ENCODE data around the gene ATP2B2.
"Not testable (repeated sequence)": the region's sequence is repeated elsewhere in the genome, so short reads cannot be mapped to it uniquely, and the experiment has no call there.

The ATP2B2 gene

DNA sequence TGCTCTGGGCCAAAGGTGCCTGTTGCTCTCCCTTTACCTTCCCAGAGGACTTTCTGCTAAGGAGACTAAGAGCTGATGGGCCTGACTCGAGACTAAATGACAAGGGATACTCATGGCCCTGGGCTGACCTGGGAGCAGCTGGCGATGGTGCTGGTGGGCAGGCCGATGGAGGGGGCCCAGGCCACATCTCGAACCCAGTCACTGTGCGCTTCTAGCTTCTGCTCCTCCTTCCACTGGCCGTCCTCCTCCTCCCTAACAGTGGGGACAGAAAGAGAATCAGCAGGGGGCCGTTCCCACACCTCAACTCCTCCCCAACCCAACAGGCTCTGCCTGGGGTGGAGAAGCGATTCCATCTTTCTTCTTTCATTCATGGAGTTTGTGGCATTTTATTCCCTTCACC is 200.5 kb downstream of the ATP2B2 start:
- H3K36me3 ChIP-seq (ENCODE audit: control insufficient read depth, insufficient read depth, low read length): peaks cover 97% of the 10 kb centered on the region
- H3K27ac ChIP-seq (ENCODE audit: low read depth, low read length, severe bottlenecking): no peak overlapping the region
- no peak overlapping the region for H3K4me3 ChIP-seq (ENCODE audit: extremely low read depth, insufficient read depth, low read length, poor library complexity, severe bottlenecking)
- H3K4me1 ChIP-seq (ENCODE audit: control insufficient read depth, insufficient read depth, low read length, poor library complexity, severe bottlenecking): no peaks in the 10 kb centered on the region
- H3K9me3 ChIP-seq (ENCODE audit: control insufficient read depth, low read length): no peaks in the 10 kb centered on the region
- WGBS, 2 experiments (ENCODE audit: insufficient coverage in 2 of 2): 92 to 94% methylated on average over 2 to 7 of the region's 8 CpGs

DNA sequence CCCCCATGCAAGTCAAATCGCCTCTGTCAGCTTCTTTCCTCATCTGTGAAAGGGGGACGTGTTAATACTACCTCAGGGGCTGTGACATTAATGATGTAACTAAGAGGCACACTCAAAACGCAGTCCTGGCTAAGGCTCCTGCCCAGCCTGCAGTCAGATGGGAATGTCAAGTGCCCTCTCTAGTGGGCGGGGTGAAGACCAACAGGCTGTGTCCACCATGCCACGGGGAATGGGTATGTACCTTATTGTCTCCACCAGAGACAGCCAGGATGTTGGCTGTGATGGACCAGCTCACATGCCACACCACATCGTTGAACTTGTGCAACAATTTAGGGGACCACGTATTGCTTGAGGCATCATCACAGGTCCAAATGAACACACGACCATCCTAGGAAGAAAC is 201.6 kb downstream of the ATP2B2 start:
- Histone ChIP-seq H3K9me3 (ENCODE audit: control insufficient read depth, low read length) (no peaks in the 10 kb centered on the region), H3K4me3 (ENCODE audit: extremely low read depth, insufficient read depth, low read length, poor library complexity, severe bottlenecking) (no peak overlapping the region), H3K36me3 (ENCODE audit: control insufficient read depth, insufficient read depth, low read length) (peaks cover 100% of the 10 kb centered on the region), H3K4me1 (ENCODE audit: control insufficient read depth, insufficient read depth, low read length, poor library complexity, severe bottlenecking) (no peaks in the 10 kb centered on the region), H3K27ac (ENCODE audit: low read depth, low read length, severe bottlenecking) (no peak overlapping the region)
- 86 to 91% methylated on average over 7 to 8 of the region's 8 CpGs for WGBS, 2 experiments (ENCODE audit: insufficient coverage in 2 of 2)

DNA sequence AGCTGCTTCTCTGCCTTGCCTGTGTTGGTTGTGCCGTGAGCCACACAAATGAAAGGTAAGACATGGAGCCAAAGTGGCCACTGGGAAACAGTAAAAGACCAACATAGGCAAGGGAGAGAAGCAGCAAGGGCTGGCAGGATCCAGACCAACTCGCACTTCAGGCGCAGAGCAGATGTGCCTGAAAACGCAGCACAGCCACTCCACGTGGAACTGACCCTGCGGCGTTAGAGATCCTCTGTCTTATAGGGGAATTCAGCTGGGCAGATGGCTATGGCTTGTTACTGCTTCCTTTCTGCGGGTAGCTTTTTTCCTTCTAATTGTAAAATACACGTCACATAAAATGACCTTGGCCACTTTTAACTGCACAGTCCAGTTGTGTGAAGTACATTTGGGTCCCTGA is 202.3 kb downstream of the ATP2B2 start:
- Histone ChIP-seq H3K9me3 (ENCODE audit: control insufficient read depth, low read length) (no peaks in the 10 kb centered on the region), H3K36me3 (ENCODE audit: control insufficient read depth, insufficient read depth, low read length) (peaks cover 96% of the 10 kb centered on the region), H3K4me3 (ENCODE audit: extremely low read depth, insufficient read depth, low read length, poor library complexity, severe bottlenecking) (no peak overlapping the region), H3K27ac (ENCODE audit: low read depth, low read length, severe bottlenecking) (no peak overlapping the region), H3K4me1 (ENCODE audit: control insufficient read depth, insufficient read depth, low read length, poor library complexity, severe bottlenecking) (no peaks in the 10 kb centered on the region)
- 95 to 96% methylated on average over 9 of the region's 9 CpGs for WGBS, 2 experiments (ENCODE audit: insufficient coverage in 2 of 2)

DNA sequence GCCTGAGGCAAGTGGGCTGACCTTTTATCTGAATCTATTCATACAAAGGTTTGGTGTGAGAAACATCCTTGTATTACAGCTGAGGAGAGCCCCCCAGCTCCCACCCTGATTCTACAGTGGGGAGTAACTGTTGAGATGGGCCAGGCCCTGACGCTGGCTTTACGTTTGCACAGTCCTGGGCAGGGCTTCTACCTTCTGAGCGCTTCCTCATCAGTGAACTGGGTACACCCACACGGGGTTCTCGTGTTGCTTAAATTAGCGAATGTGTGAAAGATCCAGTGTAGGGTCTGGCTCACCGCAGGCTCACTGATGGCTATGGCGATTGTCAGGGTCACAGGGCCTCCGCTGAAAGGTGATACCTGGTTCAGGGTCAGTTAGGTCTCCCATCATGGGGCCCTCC is 205.3 kb downstream of the ATP2B2 start:
- no peaks in the 10 kb centered on the region for H3K9me3 ChIP-seq (ENCODE audit: control insufficient read depth, low read length)
- 89 to 90% methylated on average over 9 of the region's 9 CpGs for WGBS, 2 experiments (ENCODE audit: insufficient coverage in 2 of 2)

DNA sequence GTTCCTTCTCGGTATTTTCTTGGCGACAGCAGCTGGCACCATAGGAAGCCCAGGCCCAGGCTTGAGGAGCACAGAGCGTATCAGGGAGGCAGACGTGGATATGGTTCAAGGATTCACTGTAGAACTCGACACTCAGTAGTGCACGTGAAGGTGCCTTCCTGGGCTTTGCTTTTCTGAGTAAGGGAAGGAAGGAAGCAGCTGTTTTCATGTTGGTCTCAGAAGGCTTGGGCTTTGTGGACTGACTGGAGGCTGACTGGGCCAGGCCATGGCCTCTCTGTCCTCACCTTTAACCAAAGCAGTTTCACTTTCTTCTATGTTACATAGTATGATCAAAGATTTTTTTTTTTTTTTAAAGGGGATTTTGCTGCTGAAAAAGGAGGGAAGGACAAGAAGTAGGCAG is 205.7 kb downstream of the ATP2B2 start:
- Histone ChIP-seq H3K9me3 (ENCODE audit: control insufficient read depth, low read length) (no peaks in the 10 kb centered on the region), H3K27ac (ENCODE audit: low read depth, low read length, severe bottlenecking) (no peak overlapping the region), H3K36me3 (ENCODE audit: control insufficient read depth, insufficient read depth, low read length) (peaks cover 69% of the 10 kb centered on the region), H3K4me3 (ENCODE audit: extremely low read depth, insufficient read depth, low read length, poor library complexity, severe bottlenecking) (no peak overlapping the region), H3K4me1 (ENCODE audit: control insufficient read depth, insufficient read depth, low read length, poor library complexity, severe bottlenecking) (no peaks in the 10 kb centered on the region)
- 95 to 96% methylated on average over 4 to 6 of the region's 6 CpGs for WGBS, 2 experiments (ENCODE audit: insufficient coverage in 2 of 2)

More for the DNA sequence above, 205.3 kb downstream of the ATP2B2 start:
- Histone ChIP-seq H3K4me3 (ENCODE audit: extremely low read depth, insufficient read depth, low read length, poor library complexity, severe bottlenecking) (no peak overlapping the region), H3K36me3 (ENCODE audit: control insufficient read depth, insufficient read depth, low read length) (peaks cover 73% of the 10 kb centered on the region), H3K4me1 (ENCODE audit: control insufficient read depth, insufficient read depth, low read length, poor library complexity, severe bottlenecking) (no peaks in the 10 kb centered on the region), H3K27ac (ENCODE audit: low read depth, low read length, severe bottlenecking) (no peak overlapping the region)

DNA sequence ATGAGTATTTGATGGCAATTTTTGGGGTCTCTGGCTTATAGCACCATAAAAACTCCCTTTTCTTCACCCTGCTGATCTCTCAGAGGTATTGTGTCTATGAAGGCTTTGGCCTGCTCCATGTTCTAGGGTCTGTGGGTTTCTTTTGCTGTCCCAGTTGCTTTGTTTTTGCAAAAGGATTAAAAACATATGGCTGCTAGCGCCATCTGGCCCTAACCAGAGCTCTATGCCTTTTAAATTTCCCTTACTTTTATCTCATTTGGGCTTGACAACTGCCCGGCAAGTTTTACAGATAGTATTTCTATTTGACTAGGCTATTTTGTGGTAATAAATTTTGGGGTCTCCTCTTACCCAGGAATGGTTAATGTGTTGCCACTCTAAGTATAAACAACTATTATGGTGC is 206.2 kb downstream of the ATP2B2 start:
- peaks cover 64% of the 10 kb centered on the region for H3K36me3 ChIP-seq (ENCODE audit: control insufficient read depth, insufficient read depth, low read length)
- no peaks in the 10 kb centered on the region for H3K9me3 ChIP-seq (ENCODE audit: control insufficient read depth, low read length)
- 100% methylated on average over 1 of the region's 2 CpGs; no CpG with 5 or more reads in 1 of the 2 experiments for WGBS, 2 experiments (ENCODE audit: insufficient coverage in 2 of 2)

DNA sequence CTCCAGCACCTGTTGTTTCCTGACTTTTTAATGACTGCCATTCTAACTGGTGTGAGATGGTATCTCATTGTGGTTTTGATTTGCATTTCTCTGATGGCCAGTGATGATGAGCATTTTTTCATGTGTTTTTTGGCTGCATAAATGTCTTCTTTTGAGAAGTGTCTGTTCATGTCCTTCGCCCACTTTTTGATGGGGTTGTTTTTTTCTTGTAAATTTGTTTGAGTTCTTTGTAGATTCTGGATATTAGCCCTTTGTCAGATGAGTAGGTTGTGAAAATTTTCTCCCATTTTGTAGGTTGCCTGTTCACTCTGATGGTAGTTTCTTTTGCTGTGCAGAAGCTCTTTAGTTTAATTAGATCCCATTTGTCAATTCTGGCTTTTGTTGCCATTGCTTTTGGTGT is 207.3 kb downstream of the ATP2B2 start:
- H3K36me3 ChIP-seq (ENCODE audit: control insufficient read depth, insufficient read depth, low read length): peaks cover 53% of the 10 kb centered on the region
- H3K4me1 ChIP-seq (ENCODE audit: control insufficient read depth, insufficient read depth, low read length, poor library complexity, severe bottlenecking); H3K4me3 ChIP-seq (ENCODE audit: extremely low read depth, insufficient read depth, low read length, poor library complexity, severe bottlenecking); H3K9me3 ChIP-seq (ENCODE audit: control insufficient read depth, low read length); H3K27ac ChIP-seq (ENCODE audit: low read depth, low read length, severe bottlenecking): not testable (repeated sequence)
- no CpG with 5 or more reads among the region's 1 CpG for WGBS, 2 experiments (ENCODE audit: insufficient coverage in 2 of 2)

More for the DNA sequence above, 206.2 kb downstream of the ATP2B2 start:
- H3K4me3 ChIP-seq (ENCODE audit: extremely low read depth, insufficient read depth, low read length, poor library complexity, severe bottlenecking): no peak overlapping the region
- H3K4me1 ChIP-seq (ENCODE audit: control insufficient read depth, insufficient read depth, low read length, poor library complexity, severe bottlenecking): no peaks in the 10 kb centered on the region
- no peak overlapping the region for H3K27ac ChIP-seq (ENCODE audit: low read depth, low read length, severe bottlenecking)

DNA sequence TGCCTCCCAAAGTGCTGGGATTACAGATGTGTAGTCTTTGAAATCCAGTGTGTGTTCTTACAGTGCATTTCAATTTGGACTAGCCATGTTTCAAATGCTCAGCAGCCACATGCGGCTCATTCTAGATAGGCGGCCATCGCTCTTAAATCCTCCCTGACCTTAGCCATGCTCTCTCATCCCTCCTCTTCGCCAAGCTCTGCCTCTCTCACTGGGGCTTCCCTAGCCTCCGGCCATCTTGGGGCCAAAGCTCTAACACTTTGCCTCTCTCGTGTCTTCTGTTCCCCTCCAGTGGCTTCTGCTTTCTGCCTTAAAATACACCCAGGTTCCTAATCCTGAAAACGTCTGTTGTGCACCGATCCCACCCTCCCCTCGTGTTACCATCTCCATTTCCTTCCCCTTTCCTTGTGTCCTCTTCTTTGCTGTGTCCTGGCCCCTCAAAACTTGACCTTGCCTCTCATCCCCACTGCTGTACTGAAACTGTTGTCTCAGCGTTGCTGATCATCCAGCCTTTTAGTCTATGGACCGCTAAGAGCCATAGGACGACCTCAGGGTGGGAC is 211.3 kb downstream of the ATP2B2 start:
- WGBS, 2 experiments (ENCODE audit: insufficient coverage in 2 of 2): 92 to 94% methylated on average over 10 to 12 of the region's 12 CpGs
- H3K4me3 ChIP-seq (ENCODE audit: extremely low read depth, insufficient read depth, low read length, poor library complexity, severe bottlenecking): no peak overlapping the region
- H3K4me1 ChIP-seq (ENCODE audit: control insufficient read depth, insufficient read depth, low read length, poor library complexity, severe bottlenecking): no peaks in the 10 kb centered on the region
- H3K36me3 ChIP-seq (ENCODE audit: control insufficient read depth, insufficient read depth, low read length): peaks cover 30% of the 10 kb centered on the region
- H3K9me3 ChIP-seq (ENCODE audit: control insufficient read depth, low read length): no peaks in the 10 kb centered on the region
- H3K27ac ChIP-seq (ENCODE audit: low read depth, low read length, severe bottlenecking): no peak overlapping the region

DNA sequence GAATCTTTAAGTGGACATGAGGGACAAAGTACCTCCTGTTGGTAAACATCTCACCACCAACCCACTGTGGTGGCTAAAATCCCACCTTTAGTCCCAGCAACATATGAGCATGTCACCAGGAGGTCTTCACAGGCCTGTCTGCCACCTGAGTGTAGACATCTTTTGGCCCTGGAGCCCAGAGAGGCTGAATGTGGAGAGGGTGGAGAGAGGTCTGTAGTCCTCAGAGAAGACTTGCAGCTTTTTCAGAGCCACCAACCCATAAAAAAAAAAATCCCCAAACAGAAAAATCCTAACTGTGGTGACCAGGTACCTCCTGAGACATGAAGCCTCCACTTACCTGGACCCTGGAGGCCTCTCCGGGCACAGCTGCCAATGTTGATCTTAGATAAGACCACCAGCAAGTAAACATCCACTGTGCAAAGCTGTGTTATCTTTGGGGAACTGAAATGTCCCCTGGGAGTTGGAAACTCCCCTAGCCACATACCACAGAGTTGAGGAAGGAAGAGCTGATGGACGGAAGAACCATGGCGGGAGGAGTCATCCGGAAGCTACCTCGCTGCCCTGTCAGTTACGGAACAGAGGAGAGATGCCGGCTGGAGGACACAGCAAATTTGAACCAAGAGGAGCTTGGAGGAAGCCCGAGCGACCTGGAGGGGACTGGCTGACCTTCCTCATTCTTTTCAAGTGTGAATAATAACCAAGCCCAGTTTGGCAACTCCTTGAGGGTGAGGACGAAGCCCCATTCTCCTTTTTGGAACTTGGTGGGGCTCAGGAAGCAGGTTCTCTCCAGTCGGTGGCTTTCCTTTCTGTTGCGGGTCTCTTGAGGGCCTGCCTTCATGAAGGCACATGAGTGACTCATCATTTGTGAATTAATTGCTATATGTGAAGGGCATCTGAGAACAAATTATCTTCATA is 212.6 kb downstream of the ATP2B2 start, which contains the start of gene GHRL:
GHRL (minus strand) TSS at position 443 of the 915 bp plus-strand sequence. CDS start 2,767 bp downstream, outside the sequence.
- WGBS, 2 experiments (ENCODE audit: insufficient coverage in 2 of 2): 94 to 95% methylated on average over 5 to 10 of the region's 12 CpGs
- Histone ChIP-seq H3K4me1 (ENCODE audit: control insufficient read depth, insufficient read depth, low read length, poor library complexity, severe bottlenecking) (no peaks in the 10 kb centered on the region), H3K9me3 (ENCODE audit: control insufficient read depth, low read length) (no peaks in the 10 kb centered on the region), H3K36me3 (ENCODE audit: control insufficient read depth, insufficient read depth, low read length) (peaks cover 26% of the 10 kb centered on the region), H3K4me3 (ENCODE audit: extremely low read depth, insufficient read depth, low read length, poor library complexity, severe bottlenecking) (no peak within 1 kb of the TSS), H3K27ac (ENCODE audit: low read depth, low read length, severe bottlenecking) (no peak within 1 kb of the TSS)

DNA sequence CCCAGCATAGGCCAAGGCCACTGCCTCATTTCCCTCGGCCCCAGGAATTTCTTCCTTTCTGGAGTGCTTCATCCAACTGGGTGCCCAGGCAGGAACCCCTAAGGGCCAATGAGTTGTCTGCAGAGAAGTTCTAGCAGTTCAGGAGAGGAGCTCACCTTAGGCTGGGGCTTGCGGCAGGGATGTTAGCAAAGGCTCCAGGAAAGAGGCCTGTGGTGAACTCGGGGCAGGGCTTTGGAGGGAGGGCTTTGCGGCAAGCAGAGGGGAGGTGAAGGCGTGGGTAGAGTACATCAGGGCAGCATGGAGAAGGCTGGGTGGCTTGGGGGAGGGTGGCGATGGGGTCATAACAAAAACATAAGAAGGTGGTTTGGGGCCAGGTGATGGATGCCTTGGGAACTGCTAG is 213.7 kb downstream of the ATP2B2 start:
- peaks cover 29% of the 10 kb centered on the region for H3K36me3 ChIP-seq (ENCODE audit: control insufficient read depth, insufficient read depth, low read length)
- no peaks in the 10 kb centered on the region for H3K9me3 ChIP-seq (ENCODE audit: control insufficient read depth, low read length)
- WGBS, 2 experiments (ENCODE audit: insufficient coverage in 2 of 2): 92 to 96% methylated on average over 5 to 6 of the region's 6 CpGs
- H3K27ac ChIP-seq (ENCODE audit: low read depth, low read length, severe bottlenecking): no peak overlapping the region
- peaks cover 3% of the 10 kb centered on the region for H3K4me1 ChIP-seq (ENCODE audit: control insufficient read depth, insufficient read depth, low read length, poor library complexity, severe bottlenecking)
- no peak overlapping the region for H3K4me3 ChIP-seq (ENCODE audit: extremely low read depth, insufficient read depth, low read length, poor library complexity, severe bottlenecking)
